GM19328 (cell line): ENCODE measurements around the gene CTLA4.

Experiments
- ATAC-seq: cut with Tn5 transposase; IDR thresholded peaks from one replicate; pipeline ENCODE4 v1.9.1; 2021; ENCODE audit warnings: mild to moderate bottlenecking, moderate library complexity; ENCODE audit not compliant: unreplicated experiment

The CTLA4 gene

GRCh38 chr2:203889944-203890343 is 22.4 kb downstream of the CTLA4 start:
- no peak for ATAC-seq

- ATAC-seq: no peak
Observed at GRCh38 chr2:203890733-203891132, 23.2 kb downstream of the CTLA4 start.

DNA sequence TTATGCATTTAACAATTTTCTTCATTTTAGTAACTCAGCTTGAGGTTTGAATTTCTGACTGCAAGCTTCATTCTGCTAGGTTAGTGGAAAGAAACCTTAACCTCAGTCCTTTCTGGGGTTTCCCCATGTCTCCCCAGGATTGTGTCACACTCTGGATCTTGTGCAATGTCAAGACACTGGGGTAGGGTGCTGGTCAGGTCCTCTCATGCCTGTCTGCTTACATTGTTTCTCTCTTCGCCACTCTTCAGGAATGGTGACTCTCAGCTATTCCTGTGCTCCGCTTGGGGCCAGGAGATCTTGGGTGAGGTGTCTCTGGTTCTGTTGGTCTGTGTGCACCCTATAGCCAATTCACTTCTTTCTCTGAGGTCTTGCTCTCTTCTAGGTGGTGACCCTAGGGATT is 23.9 kb downstream of the CTLA4 start:
- no peak for ATAC-seq

- no peak for ATAC-seq
Observed at GRCh38 chr2:203892207-203892606, 24.6 kb downstream of the CTLA4 start.

DNA sequence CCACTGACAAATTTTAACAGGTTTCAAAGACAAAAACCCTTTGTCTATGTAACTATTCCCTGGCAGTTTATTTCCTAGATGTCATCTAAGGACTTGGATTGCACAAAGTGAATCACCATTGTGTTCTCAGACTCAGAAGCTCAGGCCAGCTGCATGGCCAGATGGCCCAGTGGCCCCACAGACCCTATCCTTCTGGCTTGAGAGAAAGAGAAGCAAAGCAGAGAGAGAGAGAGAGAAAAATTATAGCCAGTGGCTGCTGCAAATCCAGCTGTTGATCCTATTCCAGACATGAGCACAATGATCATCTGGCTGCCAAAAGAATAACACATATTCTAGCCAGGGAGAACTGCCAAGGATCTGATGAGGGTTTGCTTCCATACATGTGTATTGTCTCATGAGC is 25.8 kb downstream of the CTLA4 start:
- ATAC-seq: no peak

DNA sequence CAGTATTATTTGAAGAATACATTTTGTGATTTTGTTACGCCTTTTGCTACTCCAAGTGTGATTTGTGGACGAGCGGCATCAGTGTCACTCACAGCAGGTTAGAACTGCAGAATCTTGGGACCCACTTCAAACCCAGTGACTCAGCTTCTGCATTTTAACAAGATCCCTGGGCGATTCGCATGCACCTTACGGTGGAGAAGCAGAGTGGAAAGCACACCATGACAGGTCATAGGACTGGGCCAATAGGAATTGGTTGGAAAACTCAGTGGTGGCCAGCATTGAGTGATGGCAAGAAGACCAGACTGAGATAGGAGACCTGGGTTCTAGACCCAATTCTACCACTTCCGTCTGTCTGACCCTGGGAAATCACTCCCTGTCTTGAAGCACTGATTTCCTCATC is 26.3 kb downstream of the CTLA4 start:
- ATAC-seq: no peak

DNA sequence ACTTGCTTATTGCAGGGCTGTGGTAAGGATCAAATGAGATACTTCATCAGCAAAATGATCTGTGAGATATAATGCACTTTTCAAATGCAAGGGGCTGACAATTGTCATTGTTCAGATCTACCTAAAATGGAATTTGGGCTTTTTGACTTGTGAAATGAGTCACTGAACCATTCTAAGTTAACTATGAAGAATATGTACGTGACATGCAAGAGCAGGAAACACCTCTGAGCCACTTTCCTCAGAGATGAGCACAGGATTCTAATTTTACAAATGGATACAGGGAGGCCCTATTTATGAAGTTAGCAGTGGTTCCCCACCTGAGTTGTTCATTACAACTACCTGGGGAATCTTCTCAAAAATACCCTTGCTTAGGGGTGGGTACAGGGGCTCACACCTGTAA is 26.7 kb downstream of the CTLA4 start:
- ATAC-seq: no peak

GRCh38 chr2:203897544-203897943 is 30.0 kb downstream of the CTLA4 start:
- no peak for ATAC-seq

DNA sequence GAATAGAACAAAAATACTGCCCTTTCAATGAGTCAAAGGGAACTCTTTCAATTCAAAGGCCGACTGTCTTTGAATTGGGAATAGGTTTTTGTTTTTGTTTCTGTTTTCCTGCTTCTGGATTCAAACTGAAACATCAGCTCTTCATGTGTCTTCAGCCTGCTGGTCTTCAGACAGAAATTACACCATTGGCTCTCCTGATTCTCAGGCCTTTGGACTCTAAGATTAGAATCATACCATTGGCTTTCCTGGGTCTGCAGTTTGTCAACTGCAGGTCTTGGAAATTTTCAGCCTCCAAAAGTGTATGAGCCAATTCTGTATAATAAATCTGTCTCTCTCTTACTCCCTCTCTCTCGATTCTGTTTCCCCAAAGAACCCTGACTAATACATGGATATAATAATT is 31.1 kb downstream of the CTLA4 start:
- no peak for ATAC-seq

DNA sequence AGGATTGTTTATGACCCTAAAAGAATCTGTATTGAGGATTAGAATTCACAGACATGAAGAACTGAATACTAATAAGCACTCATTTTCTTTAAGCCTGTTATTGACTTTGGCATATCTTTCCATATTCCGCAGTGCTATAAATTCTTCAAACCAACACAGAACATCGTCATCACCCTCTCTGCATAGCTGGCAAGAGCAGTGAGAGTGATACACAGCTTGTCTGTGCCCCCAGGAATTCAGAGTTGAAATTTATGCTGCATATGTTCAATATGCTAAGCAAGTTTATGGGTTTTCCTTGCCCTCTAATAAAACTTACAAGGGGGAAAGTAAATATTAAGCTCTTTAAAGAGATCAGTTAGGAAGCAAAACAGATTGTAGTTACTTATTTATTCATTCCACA is 32.7 kb downstream of the CTLA4 start:
- no peak for ATAC-seq

DNA sequence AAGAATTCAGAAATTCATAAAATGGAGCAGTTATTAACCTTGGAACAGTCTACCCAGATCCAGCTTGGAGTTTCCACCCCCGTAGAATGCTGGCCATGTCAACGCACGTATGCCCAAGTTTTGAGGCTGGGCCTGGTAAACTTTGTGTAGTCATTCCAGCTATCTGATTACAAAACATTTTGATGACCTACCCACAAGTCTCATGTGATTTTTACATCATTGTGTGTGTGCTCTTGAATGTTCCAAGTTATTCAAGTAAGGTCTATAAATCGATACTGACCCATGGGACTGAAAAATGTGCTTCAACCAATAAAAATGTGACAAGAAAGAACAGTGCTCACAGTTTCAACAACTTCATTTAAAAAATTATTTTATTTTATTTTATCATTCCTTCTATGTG is 36.5 kb downstream of the CTLA4 start:
- ATAC-seq: no peak

DNA sequence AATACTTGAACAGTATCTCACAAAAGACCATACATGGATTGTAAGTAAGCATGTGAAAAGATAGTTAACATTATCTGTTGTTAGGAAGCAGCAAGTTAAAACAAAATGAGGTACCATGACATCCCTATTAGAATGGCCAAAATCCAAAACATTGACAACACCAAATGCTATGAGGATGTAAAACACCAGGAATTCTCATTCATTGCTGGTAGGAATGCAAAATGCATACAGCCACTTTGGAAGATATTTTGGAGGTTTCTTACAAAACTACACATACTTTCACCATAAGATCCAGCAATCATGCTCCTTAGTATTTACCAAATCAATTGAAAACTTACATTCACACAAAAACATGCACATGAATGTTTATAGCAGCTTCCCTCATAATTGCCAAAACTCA is 38.1 kb downstream of the CTLA4 start:
- no peak for ATAC-seq

DNA sequence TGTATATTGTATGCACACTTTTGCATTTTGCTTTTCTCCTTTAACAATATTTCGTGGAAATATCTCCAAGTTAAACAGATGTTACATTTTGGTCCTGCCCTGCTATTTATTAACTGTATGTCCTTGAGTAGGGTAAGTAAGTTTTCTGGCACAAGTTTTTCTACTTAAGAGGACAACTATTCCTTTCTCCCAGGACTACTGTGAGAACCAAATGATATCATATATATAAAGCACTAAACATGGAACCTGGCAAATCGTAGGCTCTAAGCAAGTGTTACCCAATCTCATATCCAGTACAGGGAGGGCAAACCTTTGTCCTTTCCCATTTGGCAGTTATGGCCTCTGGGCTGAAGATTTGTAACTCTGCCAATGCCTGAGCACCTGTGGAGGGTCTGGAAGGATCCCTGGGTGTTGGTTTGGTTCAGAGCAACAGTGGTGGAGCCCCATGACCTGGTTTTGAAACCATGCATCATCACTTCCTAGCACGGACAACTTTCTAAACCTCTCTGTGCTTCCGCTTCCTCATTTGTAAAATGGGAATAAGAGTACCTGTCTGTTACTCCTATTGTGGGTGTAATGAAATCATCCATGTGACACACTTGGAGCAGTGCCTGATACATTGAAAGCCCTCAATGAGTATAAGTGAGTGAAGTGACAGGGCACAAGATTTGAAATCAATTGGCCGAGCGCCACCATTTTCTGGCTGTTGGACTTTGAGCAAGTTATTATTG is 40.7 kb downstream of the CTLA4 start:
- ATAC-seq: no peak

DNA sequence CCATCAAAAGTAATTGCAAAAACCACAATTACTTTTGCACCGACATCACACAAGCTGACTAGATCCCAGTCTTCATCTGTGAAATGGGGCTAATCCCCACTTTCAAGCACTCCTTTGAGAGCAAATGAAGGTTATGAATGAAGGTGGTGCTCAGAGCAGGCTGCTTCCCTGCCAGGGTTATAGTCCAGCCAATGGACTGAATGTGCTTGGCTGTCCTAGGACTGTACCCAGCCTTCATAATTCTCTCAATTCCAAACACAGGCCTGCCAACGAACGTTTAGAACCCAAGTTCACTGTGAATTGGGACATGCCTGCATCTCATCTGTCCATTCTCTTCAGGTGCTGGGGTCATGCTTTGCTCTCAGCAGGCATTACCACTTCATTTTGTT is 41.2 kb downstream of the CTLA4 start:
- no peak for ATAC-seq

GRCh38 chr2:203909261-203909967 is 41.8 kb downstream of the CTLA4 start:
- no peak for ATAC-seq

DNA sequence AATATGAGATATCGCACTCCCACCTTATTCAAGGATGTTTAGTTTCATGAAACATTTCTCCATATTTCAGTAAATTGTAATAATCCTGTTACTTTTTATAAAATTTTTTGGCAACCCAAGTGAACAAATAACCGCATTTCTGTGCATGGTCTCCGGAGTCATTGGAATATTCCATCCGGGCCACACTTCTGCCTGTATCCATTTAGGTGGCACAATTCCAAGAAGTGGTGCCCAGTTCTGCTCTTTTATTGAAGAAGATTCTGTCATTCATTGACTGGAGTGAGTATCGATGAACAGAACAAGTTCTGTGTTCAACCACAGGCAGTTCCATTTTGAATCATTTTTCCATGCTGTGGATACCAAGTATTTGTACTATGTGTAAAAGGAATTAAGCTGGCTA is 42.4 kb downstream of the CTLA4 start:
- ATAC-seq: no peak

GRCh38 chr2:203913947-203914346 is 46.4 kb downstream of the CTLA4 start:
- ATAC-seq: no peak

DNA sequence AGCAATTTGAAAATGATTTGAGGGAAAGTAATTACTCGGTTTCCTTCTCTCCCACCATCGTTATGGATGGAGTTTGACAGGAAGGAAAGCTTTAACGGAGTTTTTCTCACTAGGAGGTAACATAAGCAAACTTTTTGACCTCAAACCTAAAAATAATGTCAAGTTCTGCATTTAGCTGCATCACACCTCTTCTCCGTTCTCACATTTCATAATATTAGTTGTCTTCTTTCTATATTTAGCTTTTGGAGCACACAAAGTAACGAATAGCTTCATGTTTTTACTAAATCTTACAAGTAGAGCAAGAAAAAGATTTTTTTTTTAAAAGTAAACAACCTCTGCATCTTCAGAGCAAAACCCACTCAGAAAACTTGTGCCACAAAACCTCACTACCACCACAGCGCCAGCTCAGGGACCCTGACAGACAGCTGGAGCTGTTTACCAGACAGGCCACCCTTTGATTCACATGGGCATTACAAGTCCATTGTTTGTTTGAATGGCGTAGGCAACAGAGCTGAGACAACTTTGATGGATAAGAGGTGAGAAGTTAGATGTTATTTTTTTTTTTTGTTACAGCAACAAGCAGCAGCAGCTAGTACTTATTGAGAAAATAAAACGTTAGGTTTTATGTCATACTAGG is 47.1 kb downstream of the CTLA4 start:
- no peak for ATAC-seq

- ATAC-seq: no peak
Observed at GRCh38 chr2:203915256-203915655, 47.7 kb downstream of the CTLA4 start.

GRCh38 chr2:203916756-203917155 is 49.2 kb downstream of the CTLA4 start:
- ATAC-seq: no peak

DNA sequence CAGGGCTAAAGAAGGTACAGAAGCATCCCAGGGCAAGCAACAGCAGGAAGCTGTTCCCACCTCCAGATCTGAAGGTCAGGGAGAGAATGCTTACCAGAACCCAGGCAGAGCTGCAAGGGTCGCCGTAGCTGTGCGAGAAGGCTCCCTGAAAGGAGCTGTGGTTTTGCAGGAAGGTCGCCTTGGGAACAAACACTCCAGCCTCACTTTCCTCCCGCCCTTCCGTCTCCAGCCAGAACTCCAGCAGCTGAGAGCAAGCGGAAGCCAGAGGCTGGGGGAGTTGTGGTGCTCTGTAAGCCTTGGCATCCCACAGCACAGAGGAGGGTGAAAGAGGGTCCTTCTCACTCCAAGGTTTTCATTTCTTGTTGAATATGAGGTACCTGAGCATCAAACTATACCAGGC is 50.7 kb downstream of the CTLA4 start:
- ATAC-seq: no peak

- ATAC-seq: no peak
Observed at GRCh38 chr2:203918839-203919238, 51.3 kb downstream of the CTLA4 start.
